Choroid plexus epithelial cell (primary cell): ENCODE data around the gene ZFHX3.
A peak's percentile ranks its signal among the peaks of the same experiment; 100 is the strongest.
"Not testable (repeated sequence)": the region's sequence is repeated elsewhere in the genome, so short reads cannot be mapped to it uniquely, and the experiment has no call there.

Experiments used
- DNase-seq: peaks from one replicate; pipeline ENCODE4 v3.0.0-alpha.2; 2010; ENCODE audit warnings: low read depth
- H3K4me3 ChIP-seq: 2 replicates; pipeline ENCODE4 v1.5.1; 2011; ENCODE audit warnings: low read depth, mild to moderate bottlenecking, control low read depth, low read length, moderate library complexity
- CTCF ChIP-seq: conservative IDR thresholded peaks from 2 replicates; pipeline ENCODE4 v1.5.1; 2011; ENCODE audit warnings: low read depth, mild to moderate bottlenecking, control low read depth, inconsistent platforms, low read length, moderate library complexity

The ZFHX3 gene

DNA sequence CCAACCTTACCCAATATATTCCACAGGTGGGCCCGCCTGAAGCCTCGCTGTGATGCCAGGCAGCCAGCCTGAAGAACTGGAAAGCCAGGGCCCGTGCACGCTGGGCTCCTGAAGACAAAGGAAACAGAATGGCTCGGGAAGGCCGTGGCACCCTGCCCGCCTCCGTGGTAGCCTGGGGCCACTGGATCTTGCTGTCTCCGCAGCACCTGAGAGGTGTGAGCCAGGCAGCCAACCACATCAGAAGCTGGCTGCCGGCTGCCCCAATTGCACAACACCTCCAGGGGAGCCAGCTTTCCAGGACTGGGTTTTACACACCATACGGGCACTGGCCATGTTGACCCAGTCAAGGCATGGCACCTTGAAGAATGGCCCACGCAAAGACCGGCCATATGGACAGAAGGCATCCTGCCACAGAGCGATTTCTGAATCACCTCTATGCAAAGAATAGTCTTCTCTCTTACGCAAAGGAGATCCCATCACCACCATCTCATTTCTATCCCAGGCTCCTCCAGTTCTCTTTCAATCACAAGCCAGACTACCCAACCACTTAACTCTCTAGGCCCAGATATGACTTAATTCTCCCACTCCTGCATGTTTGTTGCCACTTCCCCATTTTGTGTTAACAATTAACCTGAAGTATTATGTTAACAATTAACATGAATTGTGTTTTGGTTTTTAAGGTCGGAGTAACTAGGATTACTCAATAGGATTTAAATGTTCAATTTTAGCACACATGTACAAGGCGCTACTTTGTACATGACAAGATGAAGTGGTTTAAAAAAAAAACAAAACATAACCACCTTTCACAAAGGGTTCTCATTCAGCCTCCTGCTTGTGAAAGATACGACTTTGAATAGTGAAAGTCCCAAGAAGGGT lies 32.1 kb downstream of the ZFHX3 start:
- no peak overlapping the region for H3K4me3 ChIP-seq
- no peak for DNase-seq
- TF ChIP-seq CTCF, result no peak

DNA sequence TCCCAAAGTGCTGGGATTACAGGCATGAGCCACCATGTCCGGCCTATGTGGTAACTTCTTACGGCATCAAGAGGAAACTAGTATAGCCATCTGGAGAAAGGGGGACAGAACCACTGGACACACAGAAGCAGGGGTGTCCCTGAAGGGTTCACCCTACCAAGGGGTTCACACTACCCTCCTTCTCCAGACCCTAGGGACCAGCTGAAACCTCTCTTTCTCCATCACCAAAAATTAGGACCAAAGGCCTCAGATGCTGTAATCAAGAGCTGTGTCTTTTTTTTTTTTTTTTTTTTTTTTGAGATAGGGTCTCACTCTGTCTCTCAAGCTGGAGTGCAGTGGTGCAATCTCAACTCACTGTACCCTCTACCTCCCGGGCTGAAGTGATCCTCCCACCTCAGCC lies 33.2 kb downstream of the ZFHX3 start:
- DNase-seq, result no peak
- H3K4me3 ChIP-seq, result no peak overlapping the region
- no peak for TF ChIP-seq CTCF

DNA sequence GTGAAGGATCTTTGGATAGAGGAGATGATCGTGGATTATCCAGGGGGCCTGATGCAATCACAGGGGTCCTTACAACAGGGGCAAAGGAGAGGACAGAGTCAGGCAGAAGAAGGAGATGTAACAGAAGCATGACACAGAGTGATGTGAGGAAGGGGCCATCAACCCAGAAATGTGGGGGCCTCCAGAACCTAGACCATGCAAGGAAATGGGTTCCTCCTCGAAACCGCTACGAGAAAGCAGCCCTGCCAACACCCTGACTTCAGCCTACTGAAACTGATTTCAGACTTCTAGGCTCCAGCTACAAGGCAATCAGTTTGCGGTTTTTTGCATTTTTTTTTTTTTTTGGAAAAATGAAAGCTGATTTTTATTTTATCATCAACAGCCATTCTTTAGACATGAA lies 34.0 kb downstream of the ZFHX3 start:
- no peak for TF ChIP-seq CTCF

GRCh38 chr16:73012341-73012740 lies 35.6 kb downstream of the ZFHX3 start:
- no peak for TF ChIP-seq CTCF
- no peak for DNase-seq
- H3K4me3 ChIP-seq, result no peak overlapping the region

More for the DNA sequence above, 34.0 kb downstream of the ZFHX3 start:
- H3K4me3 ChIP-seq, result no peak overlapping the region
- no peak for DNase-seq

- no peak overlapping the region for H3K4me3 ChIP-seq
- peak; percentile 17 for TF ChIP-seq CTCF
- no peak for DNase-seq
These were observed 36.0 kb downstream of the ZFHX3 start for GRCh38 chr16:73011926-73012325.

- no peak for TF ChIP-seq CTCF
- H3K4me3 ChIP-seq, result no peak overlapping the region
These were observed 37.7 kb downstream of the ZFHX3 start for GRCh38 chr16:73010150-73010676.

DNA sequence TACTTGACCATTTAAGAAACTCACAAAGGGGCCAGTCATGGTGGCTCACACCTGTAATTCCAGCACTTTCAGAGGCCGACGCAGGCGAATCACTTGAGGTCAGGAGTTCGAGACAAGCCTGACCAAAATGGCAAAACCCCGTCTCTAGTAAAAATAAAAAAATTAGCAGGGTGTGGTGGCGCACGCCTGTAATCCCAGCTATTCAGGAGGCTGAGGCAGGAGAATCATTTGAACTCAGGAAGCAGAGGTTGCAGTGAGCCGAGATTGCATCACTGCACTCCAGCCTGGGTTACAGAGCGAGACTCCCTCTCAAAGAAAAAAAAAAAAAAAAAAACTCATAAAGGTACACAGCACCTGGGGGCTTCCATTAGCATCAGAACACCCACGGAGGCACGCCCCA lies 38.2 kb downstream of the ZFHX3 start:
- not testable (repeated sequence) for DNase-seq, H3K4me3 ChIP-seq

More at GRCh38 chr16:73010150-73010676, 37.7 kb downstream of the ZFHX3 start:
- DNase-seq, result no peak
